Activated T-cell treated with anti-CD3 and anti-CD28 coated beads for 24 hours (primary cell): ENCODE results near the gene UBL4B.

Experiments
- DNase-seq: peaks from one replicate; pipeline ENCODE4 v3.0.0-alpha.2; 2020; ENCODE audit warnings: low read depth

Gene UBL4B

GRCh38 chr1:110085671-110086070 is 26.6 kb upstream of the UBL4B start:
- DNase-seq = no peak

- DNase-seq = no peak
Measured at GRCh38 chr1:110086961-110087360, 25.3 kb upstream of the UBL4B start.

- peak; percentile 26 for DNase-seq
Measured at GRCh38 chr1:110087812-110088738, 24.2 kb upstream of the UBL4B start.

- DNase-seq = no peak
Measured at GRCh38 chr1:110088739-110089316, 23.4 kb upstream of the UBL4B start.

GRCh38 chr1:110089561-110090275 is 22.5 kb upstream of the UBL4B start:
- no peak for DNase-seq

- no peak for DNase-seq
Measured at GRCh38 chr1:110091381-110091780, 20.9 kb upstream of the UBL4B start.

GRCh38 chr1:110091791-110092190 is 20.5 kb upstream of the UBL4B start:
- DNase-seq = no peak

- no peak for DNase-seq
Measured at GRCh38 chr1:110092991-110093390, 19.3 kb upstream of the UBL4B start.

- no peak for DNase-seq
Measured at GRCh38 chr1:110094931-110095654, 17.1 kb upstream of the UBL4B start.

GRCh38 chr1:110097507-110098221 is 14.6 kb upstream of the UBL4B start:
- no peak for DNase-seq

- DNase-seq = no peak
Measured at GRCh38 chr1:110098222-110099026, 13.8 kb upstream of the UBL4B start.

GRCh38 chr1:110100335-110100734 is 11.9 kb upstream of the UBL4B start:
- DNase-seq = no peak

GRCh38 chr1:110102081-110102480 is 10.2 kb upstream of the UBL4B start:
- DNase-seq = no peak

- peak; percentile 54 for DNase-seq
Measured at GRCh38 chr1:110106013-110106941, 6.0 kb upstream of the UBL4B start.

GRCh38 chr1:110107867-110108469 is 4.3 kb upstream of the UBL4B start:
- DNase-seq = no peak

- no peak for DNase-seq
Measured at GRCh38 chr1:110111081-110111480, 1.2 kb upstream of the UBL4B start.

- no peak for DNase-seq
Measured at GRCh38 chr1:110112656-110113055, 413 bp downstream of the UBL4B start.

GRCh38 chr1:110113551-110113950 is 1.3 kb downstream of the UBL4B start:
- no peak for DNase-seq

GRCh38 chr1:110114173-110114572 is 1.9 kb downstream of the UBL4B start:
- no peak for DNase-seq
